Ascending aorta (tissue), 2 donors: ENCODE results near the gene NAA50. TPM values are rescaled to one million over a fixed set of nuclear protein-coding genes. Genes with fewer than 3 reads are reported as not detected.

Experiments used
- DNase-seq, 2 donors: peaks; one replicate each; pipeline ENCODE4 v3.0.0-alpha.2; 2019; ENCODE audit warnings: low spot score in 2 of 2
- H3K27ac ChIP-seq, 2 donors: fragments of 200-600 bp; sonication (generic); one replicate each; pipeline ENCODE4 v1.5.1; 2016 to 2017; ENCODE audit warnings: mild to moderate bottlenecking in 1 of 2
- H3K27me3 ChIP-seq: fragments of 200-600 bp; sonication (generic); one replicate; pipeline ENCODE4 v1.5.1; 2017
- H3K36me3 ChIP-seq, 2 donors: fragments of 200-600 bp; sonication (generic); one replicate each; pipeline ENCODE4 v1.5.1; 2016
- H3K4me1 ChIP-seq, 2 donors: fragments of 200-600 bp; sonication (generic); one replicate each; pipeline ENCODE4 v1.5.1; 2016 to 2017; ENCODE audit warnings: mild to moderate bottlenecking in 1 of 2
- H3K4me3 ChIP-seq, 2 donors: fragments of 200-600 bp; sonication (generic); one replicate each; pipeline ENCODE4 v1.5.1; 2016 to 2017; ENCODE audit warnings: mild to moderate bottlenecking in 1 of 2
- H3K9me3 ChIP-seq, 2 donors: fragments of 200-600 bp; sonication (generic); one replicate each; pipeline ENCODE4 v1.5.1; 2016
- intact Hi-C: fragments of 100-400 bp; cut with DNase I; formaldehyde crosslinking; loops from one replicate; pipeline ENCODE4 v1.15.1; 2023
- total RNA-seq: library from RNA; depleted of rRNA; stranded (reverse); fragments of >200 nt; gene quantifications from one replicate; pipeline ENCODE4 v1.1.0, GENCODE V29; 2016
- TF ChIP-seq, protein P1 (sequence below), 3 experiments: fragments of 200-600 bp in 2 of 3; fragments of 450-650 bp in 1 of 3; sonication (generic) in 2 of 3; IDR thresholded peaks; one replicate each; pipeline ENCODE4 v1.5.1; 2016 to 2019; ENCODE audit warnings: antibody characterized with exemption in 3 of 3, mild to moderate bottlenecking in 1 of 3, moderate library complexity in 1 of 3

The NAA50 gene
- 56.0 TPM for total RNA-seq

DNA sequence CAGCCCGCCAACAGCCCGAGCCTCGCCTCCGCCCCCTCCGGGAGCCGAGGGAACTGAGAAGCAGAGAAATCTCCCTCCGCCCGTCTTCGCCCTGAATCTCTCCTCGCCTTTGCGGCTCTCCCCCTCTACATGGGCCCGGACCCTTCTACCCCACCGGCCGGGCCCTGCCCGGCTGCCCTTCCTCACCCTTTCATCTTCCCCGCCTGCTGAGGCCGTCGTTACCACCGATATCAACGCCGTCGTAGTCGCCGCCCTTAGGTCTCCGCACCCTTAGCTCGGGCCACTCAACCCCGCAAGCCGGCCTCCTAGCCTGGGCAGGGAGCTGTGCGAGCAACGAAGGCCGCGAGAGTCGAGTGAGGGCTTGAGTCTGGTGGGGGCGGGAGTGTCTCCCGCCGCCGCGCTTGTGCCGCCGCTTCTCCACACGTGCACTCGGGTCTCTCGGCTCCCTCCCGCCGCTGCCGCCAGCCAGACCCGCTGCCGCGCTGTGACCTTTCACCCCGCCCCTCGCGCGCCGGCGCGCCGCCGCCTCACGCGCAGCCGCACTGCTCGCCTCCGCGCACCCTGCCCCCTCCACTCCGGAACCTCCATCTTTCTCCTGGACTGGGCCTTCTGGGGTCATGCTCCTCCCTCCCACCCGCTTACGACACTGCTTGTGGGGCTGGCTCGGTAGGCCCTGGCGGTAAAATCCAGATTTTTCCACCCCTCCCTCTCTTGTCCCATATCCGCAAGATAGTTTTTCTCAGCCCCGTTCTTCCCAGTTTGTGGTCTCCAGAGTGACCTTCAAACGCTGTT, at the start of gene NAA50:
Gene NAA50 (minus strand): TSS at position 494 of the 792 bp plus-strand sequence. CDS start 300 bp downstream, at position 194.
- intact Hi-C loops = loop anchor here (1.0 to 10.0 kb wide), 9 partner anchors 39 to 1401 kb away; partner anchors contain the start of genes ATG3, CCDC191, QTRT2 and SPICE1
- Histone ChIP-seq H3K27me3 (no peaks in the 10 kb centered on the region), H3K27ac (peak within 1 kb of the TSS; percentile 98 to 100), H3K9me3 (no peaks in the 10 kb centered on the region), H3K36me3 (no peaks in the 10 kb centered on the region), H3K4me1 (peaks cover 6 to 29% of the 10 kb centered on the region in 2 donors), H3K4me3 (peak within 1 kb of the TSS; percentile 97 to 100)
- peak; percentile 75 to 97 for DNase-seq
- TF ChIP-seq, protein P1, sequence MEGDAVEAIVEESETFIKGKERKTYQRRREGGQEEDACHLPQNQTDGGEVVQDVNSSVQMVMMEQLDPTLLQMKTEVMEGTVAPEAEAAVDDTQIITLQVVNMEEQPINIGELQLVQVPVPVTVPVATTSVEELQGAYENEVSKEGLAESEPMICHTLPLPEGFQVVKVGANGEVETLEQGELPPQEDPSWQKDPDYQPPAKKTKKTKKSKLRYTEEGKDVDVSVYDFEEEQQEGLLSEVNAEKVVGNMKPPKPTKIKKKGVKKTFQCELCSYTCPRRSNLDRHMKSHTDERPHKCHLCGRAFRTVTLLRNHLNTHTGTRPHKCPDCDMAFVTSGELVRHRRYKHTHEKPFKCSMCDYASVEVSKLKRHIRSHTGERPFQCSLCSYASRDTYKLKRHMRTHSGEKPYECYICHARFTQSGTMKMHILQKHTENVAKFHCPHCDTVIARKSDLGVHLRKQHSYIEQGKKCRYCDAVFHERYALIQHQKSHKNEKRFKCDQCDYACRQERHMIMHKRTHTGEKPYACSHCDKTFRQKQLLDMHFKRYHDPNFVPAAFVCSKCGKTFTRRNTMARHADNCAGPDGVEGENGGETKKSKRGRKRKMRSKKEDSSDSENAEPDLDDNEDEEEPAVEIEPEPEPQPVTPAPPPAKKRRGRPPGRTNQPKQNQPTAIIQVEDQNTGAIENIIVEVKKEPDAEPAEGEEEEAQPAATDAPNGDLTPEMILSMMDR (IDR thresholded peaks at IDR 0.05) = peak in 2 of 3 experiments; percentile 27 to 40

GRCh38 chr3:113795693-113796092, 49.6 kb upstream of the NAA50 start:
- Histone ChIP-seq H3K4me1 (no peaks in the 10 kb centered on the region), H3K4me3 (no peak overlapping the region), H3K9me3 (no peaks in the 10 kb centered on the region), H3K36me3 (peaks cover 19 to 50% of the 10 kb centered on the region in 2 donors), H3K27ac (no peak overlapping the region), H3K27me3 (no peaks in the 10 kb centered on the region)
- TF ChIP-seq, protein P1 (IDR thresholded peaks at IDR 0.05) = no peak
- intact Hi-C loops = loop anchor here (5.0 kb wide), 1 partner anchor 58 kb away; no protein-coding TSS in a partner anchor
- no peak for DNase-seq

DNA sequence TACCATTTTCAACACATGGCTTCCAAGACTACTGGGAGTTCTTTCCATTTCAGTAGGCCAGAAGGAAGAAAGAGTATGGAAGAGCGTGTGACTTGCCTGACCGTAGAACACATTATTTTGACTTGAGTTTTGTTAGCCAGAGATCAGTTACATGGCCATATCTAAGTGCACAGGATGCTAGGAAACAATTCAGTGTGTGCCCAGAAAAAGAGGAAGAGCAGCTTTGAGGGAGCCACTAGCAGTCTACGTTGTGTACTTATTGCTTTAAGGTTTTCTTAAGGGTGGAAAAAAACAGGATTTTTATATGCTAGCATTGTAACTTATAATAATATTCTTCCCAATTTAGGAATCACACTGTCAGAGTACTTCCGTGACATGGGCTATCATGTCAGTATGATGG, 48.5 kb upstream of the NAA50 start:
- no peak overlapping the region for H3K27ac ChIP-seq
- no peaks in the 10 kb centered on the region for H3K4me1 ChIP-seq
- H3K4me3 ChIP-seq = no peak overlapping the region
- no peak for DNase-seq
- H3K36me3 ChIP-seq = peaks cover 15 to 49% of the 10 kb centered on the region in 2 donors
- H3K27me3 ChIP-seq = no peaks in the 10 kb centered on the region
- intact Hi-C loops = no loop called here
- TF ChIP-seq, protein P1 (IDR thresholded peaks at IDR 0.05) = no peak
- H3K9me3 ChIP-seq = no peaks in the 10 kb centered on the region

DNA sequence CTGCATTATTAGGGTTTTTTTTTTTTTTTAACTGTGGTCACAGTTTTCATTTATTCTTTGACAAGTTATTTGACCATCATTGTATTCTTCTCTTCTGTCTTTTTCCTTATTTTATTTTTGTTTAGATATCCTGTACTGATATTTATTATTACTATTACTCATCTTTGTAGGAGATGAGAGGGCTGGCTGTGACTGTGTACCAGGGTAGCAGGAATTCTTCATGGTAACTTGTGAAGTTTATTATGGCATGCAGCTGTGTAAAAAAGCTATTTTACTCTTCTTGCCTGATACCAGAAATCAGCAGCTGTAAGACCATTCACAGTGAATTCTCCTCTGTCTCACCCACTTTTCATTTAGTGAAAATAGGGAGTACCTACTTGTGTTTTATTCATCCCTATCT, 45.3 kb upstream of the NAA50 start:
- Histone ChIP-seq H3K27me3 (no peaks in the 10 kb centered on the region), H3K9me3 (no peaks in the 10 kb centered on the region), H3K4me3 (no peak overlapping the region), H3K36me3 (peaks cover 11 to 46% of the 10 kb centered on the region in 2 donors), H3K4me1 (no peaks in the 10 kb centered on the region), H3K27ac (no peak overlapping the region)
- no peak for DNase-seq
- intact Hi-C loops = no loop called here
- TF ChIP-seq, protein P1 (IDR thresholded peaks at IDR 0.05) = no peak

DNA sequence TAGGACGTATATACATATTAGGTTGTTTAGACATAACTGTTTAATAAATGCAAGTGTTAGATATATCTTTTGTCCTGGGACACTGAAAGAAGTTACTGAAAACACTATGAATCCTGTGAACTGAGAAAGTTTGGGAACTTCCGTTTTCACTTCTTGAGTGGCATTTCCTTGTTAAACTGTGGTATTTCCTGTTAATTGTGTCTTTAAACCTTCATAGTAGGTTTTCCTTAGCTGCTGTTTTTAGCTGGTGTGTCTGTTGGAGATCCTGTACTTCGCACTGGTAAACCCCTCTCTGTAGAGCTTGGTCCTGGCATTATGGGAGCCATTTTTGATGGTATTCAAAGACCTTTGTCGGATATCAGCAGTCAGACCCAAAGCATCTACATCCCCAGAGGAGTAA, 37.9 kb upstream of the NAA50 start:
- Histone ChIP-seq H3K36me3 (peaks cover 15 to 20% of the 10 kb centered on the region in 2 donors), H3K27me3 (no peaks in the 10 kb centered on the region), H3K9me3 (no peaks in the 10 kb centered on the region), H3K27ac (peak overlapping the region; percentile 55 to 69), H3K4me3 (peak overlapping the region in 1 of 2 donors; percentile 3), H3K4me1 (peaks cover 0 to 6% of the 10 kb centered on the region in 2 donors)
- TF ChIP-seq, protein P1 (IDR thresholded peaks at IDR 0.05) = no peak
- intact Hi-C loops = loop anchor here (2.0 kb wide), 1 partner anchor 37 kb away; the partner anchor contains the start of genes ATP6V1A and NAA50
- DNase-seq = no peak
